Measurements from ENCODE around the gene UTP14A. TPM values are rescaled to one million over a fixed set of nuclear protein-coding genes. Genes with fewer than 3 reads are reported as not detected.
A peak's percentile ranks its signal among the peaks of the same experiment; 100 is the strongest.

UTP14A gene
- total RNA-seq, 3 donors from 2014 or later: 10.1 to 16.4 (median 12.8) TPM

DNA sequence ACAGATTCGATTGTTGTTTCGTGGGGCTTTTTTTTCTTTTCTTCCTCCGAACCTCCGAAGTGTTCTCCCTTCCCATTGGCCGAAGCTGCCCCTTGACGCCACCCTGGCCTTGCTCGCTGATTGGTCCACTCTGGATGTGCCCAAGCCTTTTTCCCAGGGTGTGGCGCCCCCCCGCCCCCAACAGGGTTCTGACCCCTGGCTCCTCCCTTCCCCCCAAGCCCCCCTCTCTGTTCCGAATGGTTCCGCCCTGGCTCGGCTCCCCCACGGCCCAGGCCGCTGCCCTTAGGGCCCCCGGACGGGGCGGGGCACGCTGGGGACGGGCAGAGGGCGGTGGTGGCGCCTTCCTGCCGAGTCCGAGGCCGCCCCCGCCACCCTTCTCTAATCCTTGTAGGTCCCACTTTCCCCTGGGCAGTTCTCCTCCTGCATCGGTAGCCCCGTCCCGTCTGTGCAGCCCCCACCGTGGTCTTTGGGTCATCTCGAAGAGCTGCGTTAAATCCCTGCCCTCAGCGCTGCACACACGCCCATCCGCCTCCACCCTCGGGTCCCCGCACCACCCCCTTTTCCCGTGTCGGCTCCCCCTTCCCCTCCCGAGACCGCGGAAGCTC lies 25.5 kb downstream of the UTP14A start:
- TF ChIP-seq, protein P1, sequence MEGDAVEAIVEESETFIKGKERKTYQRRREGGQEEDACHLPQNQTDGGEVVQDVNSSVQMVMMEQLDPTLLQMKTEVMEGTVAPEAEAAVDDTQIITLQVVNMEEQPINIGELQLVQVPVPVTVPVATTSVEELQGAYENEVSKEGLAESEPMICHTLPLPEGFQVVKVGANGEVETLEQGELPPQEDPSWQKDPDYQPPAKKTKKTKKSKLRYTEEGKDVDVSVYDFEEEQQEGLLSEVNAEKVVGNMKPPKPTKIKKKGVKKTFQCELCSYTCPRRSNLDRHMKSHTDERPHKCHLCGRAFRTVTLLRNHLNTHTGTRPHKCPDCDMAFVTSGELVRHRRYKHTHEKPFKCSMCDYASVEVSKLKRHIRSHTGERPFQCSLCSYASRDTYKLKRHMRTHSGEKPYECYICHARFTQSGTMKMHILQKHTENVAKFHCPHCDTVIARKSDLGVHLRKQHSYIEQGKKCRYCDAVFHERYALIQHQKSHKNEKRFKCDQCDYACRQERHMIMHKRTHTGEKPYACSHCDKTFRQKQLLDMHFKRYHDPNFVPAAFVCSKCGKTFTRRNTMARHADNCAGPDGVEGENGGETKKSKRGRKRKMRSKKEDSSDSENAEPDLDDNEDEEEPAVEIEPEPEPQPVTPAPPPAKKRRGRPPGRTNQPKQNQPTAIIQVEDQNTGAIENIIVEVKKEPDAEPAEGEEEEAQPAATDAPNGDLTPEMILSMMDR (IDR thresholded peaks at IDR 0.05): no peak
- Histone ChIP-seq H3K9me3 (no peaks in the 10 kb centered on the region), H3K4me1 (ENCODE audit: low read depth) (no peaks in the 10 kb centered on the region), H3K4me3 (peak overlapping the region; percentile 22), H3K36me3 (ENCODE audit: low read depth) (no peaks in the 10 kb centered on the region)
- DNase-seq (peak; percentile 92 to 94 (median 93)), ATAC-seq (peak; percentile 89)
- intact Hi-C loops (cut with DNase I, micrococcal nuclease): no loop called here

DNA sequence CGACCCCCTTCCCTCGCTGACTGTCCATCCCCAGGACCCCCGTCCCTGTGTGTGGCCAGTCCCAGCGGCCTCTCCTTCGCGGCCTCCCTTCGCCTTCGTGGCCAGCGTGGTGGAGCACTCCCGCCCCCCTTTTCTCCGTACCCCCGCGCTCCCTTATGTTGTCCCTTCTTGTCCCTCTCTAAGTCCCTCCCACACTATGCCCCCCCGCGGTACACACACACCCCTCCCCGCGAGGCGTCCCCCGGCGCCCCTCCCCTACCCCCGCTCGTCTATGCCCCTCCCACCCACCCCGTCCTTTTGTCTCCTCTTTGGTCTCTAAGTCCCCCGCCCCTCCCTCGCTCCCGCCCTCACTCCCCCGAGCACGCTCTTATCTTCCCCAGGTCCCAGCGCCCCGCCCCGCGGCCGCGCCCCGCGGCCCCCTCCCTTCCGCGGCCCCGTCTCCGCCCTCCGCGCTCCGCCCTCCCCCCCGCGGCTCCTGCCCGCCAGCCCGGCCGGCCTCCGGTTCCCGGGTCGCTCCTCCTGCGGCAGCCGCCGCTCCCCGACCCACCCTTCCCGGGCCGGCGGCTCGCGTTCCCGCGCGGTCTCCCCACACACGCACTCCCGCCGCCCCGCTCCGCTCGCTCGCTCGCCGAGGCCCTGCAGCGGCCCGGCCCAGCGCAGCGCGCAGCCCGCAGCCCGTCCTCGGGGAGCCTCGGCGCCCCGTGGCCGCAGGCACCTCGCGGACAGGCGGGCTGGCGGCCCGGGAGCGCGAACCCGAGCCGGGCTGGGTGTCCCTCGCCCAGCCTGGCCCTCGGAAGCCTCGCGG lies 26.3 kb downstream of the UTP14A start:
- intact Hi-C loops (cut with DNase I, micrococcal nuclease): no loop called here
- H3K9me3 ChIP-seq: no peaks in the 10 kb centered on the region
- peak overlapping the region; percentile 22 for H3K4me3 ChIP-seq
- TF ChIP-seq, protein P1 (IDR thresholded peaks at IDR 0.05): no peak
- H3K4me1 ChIP-seq (ENCODE audit: low read depth): no peaks in the 10 kb centered on the region
- DNase-seq (peak; percentile 91 to 97 (median 93)), ATAC-seq (peak; percentile 82)
- no peaks in the 10 kb centered on the region for H3K36me3 ChIP-seq (ENCODE audit: low read depth)

DNA sequence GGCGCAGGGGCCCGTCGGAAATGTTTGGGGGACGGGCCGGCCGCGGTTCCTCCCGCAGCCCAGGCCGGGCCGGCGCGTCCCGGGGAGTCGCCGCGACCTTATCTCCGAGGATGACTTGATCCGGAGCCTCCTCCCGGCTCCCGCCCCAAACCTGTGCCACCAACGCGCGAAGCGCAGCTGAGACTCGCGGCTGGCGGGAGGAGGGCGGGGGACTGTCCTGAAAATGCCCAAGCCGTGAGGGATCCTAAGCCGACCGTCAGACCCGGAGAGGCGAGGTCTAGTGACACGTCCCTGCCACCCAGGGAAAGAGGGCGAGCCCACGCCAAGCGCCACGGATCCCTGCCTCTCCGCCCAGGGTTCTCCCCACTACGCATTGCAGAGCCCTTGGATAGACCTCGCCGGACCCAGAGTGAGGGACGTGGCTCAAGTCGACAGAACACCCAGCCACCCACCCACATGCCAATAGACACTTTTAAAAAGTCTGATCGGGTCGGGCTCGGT lies 26.9 kb downstream of the UTP14A start:
- DNase-seq (peak; percentile 34 to 61 (median 58)), ATAC-seq (no peak)
- TF ChIP-seq, protein P1 (IDR thresholded peaks at IDR 0.05): no peak
- intact Hi-C loops (cut with DNase I, micrococcal nuclease): no loop called here
- Histone ChIP-seq H3K9me3 (no peaks in the 10 kb centered on the region), H3K4me3 (peak overlapping the region; percentile 17), H3K4me1 (ENCODE audit: low read depth) (no peaks in the 10 kb centered on the region), H3K36me3 (ENCODE audit: low read depth) (no peaks in the 10 kb centered on the region)

DNA sequence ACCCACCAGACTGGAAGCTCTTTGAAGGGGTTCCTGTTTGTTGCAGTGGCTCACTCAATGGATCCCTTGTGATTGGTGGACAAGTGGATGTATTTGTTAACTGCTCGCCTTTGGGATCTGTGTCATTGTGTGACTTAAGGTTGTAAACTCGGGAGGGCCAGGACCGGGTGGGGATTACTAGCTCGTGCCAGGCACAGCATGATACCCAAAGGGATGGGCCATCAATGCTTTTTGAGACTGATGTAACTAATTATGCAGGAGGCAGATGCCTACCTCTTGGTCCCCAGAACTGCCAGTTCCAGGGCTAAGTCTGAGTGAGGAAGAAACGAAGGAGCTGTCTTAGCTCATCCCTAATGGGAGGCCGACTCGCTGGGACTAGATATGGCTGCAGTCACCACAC lies 27.7 kb downstream of the UTP14A start:
- Histone ChIP-seq H3K9me3 (no peaks in the 10 kb centered on the region), H3K4me1 (ENCODE audit: low read depth) (no peaks in the 10 kb centered on the region), H3K4me3 (no peak overlapping the region), H3K36me3 (ENCODE audit: low read depth) (no peaks in the 10 kb centered on the region)
- TF ChIP-seq, protein P1 (IDR thresholded peaks at IDR 0.05): no peak
- ATAC-seq (no peak), DNase-seq (peak in 1 of 3 donors; percentile 10)
- intact Hi-C loops (cut with DNase I, micrococcal nuclease): no loop called here

DNA sequence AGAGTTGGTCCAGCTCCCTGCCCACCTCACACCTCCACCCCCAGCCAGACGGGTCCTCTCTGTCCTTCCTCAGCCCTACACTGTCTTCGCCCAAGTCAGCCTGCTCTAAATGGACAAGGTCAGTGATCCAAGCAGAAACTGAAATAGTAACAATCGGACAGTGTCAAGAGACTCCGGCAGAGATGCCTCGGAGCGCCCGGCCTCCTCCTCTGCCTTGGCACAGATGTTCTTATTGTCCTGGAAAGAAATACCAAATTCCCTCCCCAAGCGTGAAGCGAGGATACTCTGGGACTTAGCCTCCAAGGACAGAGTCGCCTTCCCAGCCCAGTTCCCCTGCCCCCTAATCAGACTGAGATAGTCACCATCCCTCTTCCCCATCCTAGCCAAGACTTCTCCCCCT lies 28.5 kb downstream of the UTP14A start:
- Histone ChIP-seq H3K9me3 (no peaks in the 10 kb centered on the region), H3K4me1 (ENCODE audit: low read depth) (no peaks in the 10 kb centered on the region), H3K4me3 (no peak overlapping the region), H3K36me3 (ENCODE audit: low read depth) (no peaks in the 10 kb centered on the region)
- intact Hi-C loops (cut with DNase I, micrococcal nuclease): no loop called here
- DNase-seq: no peak
- ATAC-seq: no peak
- TF ChIP-seq, protein P1 (IDR thresholded peaks at IDR 0.05): no peak
